Thyroid gland (tissue), 4 donors: Measurements from ENCODE around the gene CDH22. TPM values are rescaled to one million over a fixed set of nuclear protein-coding genes. Genes with fewer than 3 reads are reported as not detected.

Source experiments
- DNase-seq, 2 donors: peaks; one replicate each; pipeline ENCODE4 v3.0.0-alpha.2; 2019
- H3K27ac ChIP-seq, 3 donors: fragments of 200-600 bp; sonication (generic); 1 replicate in 2 of 3; 2 replicates in 1 of 3; pipeline ENCODE4 v1.5.1; 2016 to 2019; ENCODE audit warnings: mild to moderate bottlenecking in 1 of 3, moderate library complexity in 1 of 3
- H3K27me3 ChIP-seq: fragments of 200-600 bp; sonication (generic); one replicate; pipeline ENCODE4 v1.5.1; 2019
- H3K36me3 ChIP-seq, 2 donors: fragments of 200-600 bp; sonication (generic); one replicate each; pipeline ENCODE4 v1.5.1; 2016 to 2019
- H3K4me1 ChIP-seq, 2 donors: fragments of 200-600 bp; sonication (generic); one replicate each; pipeline ENCODE4 v1.5.1; 2017 to 2019
- H3K4me3 ChIP-seq, 3 donors: fragments of 200-600 bp; sonication (generic); replicated peaks in 1 of 3; 1 replicate in 2 of 3; 2 replicates in 1 of 3; pipeline ENCODE4 v1.5.1; 2016; ENCODE audit warnings: mild to moderate bottlenecking in 1 of 3
- H3K9me3 ChIP-seq: fragments of 200-600 bp; sonication (generic); one replicate; pipeline ENCODE4 v1.5.1; 2017
- POLR2A ChIP-seq, 2 donors: fragments of 450-650 bp; IDR thresholded peaks; one replicate each; pipeline ENCODE4 v1.6.1; 2017; ENCODE audit warnings: antibody characterized with exemption in 2 of 2, mild to moderate bottlenecking in 2 of 2, moderate library complexity in 1 of 2
- WGBS, 2 donors: methylation state at CpG; one replicate each; pipeline ENCODE4 v1.1.5; 2017; 5-methylcytosine and 5-hydroxymethylcytosine counted together
- intact Hi-C: fragments of 100-400 bp; cut with DNase I; formaldehyde crosslinking; loops from one replicate; pipeline ENCODE4 v1.15.1; 2023
- total RNA-seq, 4 donors: library from RNA; depleted of rRNA; stranded (reverse); fragments of >200 nt; gene quantifications; one replicate each; pipeline ENCODE4 v1.2.3, GENCODE V29; 2016
- TF ChIP-seq, protein P1 (sequence below), 6 experiments: fragments of 200-600 bp in 3 of 6; fragments of 450-650 bp in 3 of 6; sonication (generic) in 3 of 6; IDR thresholded peaks; one replicate each; pipeline ENCODE4 v1.5.1; 2016 to 2019; ENCODE audit warnings: antibody characterized with exemption in 6 of 6, mild to moderate bottlenecking in 2 of 6, inconsistent platforms in 1 of 6, moderate library complexity in 1 of 6

Gene CDH22
- total RNA-seq, 4 donors from 2014 or later: 0.38 to 3.0 (median 1.2) TPM

DNA sequence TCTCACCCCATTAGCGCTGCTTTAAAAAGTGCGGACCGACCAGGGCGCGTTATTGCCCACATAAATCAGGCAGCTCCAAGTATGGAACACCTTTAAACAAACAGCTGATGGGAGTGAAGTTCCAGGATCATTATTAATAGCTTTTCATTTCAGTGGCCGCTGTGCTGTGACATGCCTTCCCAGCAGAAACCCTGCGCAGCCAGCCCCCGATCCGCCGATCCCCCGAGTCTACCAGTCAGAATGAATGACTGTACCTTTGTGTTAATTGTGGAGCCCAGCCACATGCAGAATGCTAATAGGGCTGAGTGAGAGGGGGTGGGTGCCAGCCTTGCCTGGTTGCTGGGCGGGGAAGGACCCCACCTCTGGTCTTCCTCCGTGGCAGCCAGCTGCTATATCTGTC, 21.9 kb downstream of the CDH22 start:
- no peak for DNase-seq
- intact Hi-C loops: no loop called here
- H3K9me3 ChIP-seq: no peaks in the 10 kb centered on the region
- H3K27ac ChIP-seq: no peak overlapping the region
- WGBS, 2 donors: 53 to 58% methylated on average over 13 of the region's 13 CpGs
- no peaks in the 10 kb centered on the region for H3K36me3 ChIP-seq
- TF ChIP-seq, protein P1, sequence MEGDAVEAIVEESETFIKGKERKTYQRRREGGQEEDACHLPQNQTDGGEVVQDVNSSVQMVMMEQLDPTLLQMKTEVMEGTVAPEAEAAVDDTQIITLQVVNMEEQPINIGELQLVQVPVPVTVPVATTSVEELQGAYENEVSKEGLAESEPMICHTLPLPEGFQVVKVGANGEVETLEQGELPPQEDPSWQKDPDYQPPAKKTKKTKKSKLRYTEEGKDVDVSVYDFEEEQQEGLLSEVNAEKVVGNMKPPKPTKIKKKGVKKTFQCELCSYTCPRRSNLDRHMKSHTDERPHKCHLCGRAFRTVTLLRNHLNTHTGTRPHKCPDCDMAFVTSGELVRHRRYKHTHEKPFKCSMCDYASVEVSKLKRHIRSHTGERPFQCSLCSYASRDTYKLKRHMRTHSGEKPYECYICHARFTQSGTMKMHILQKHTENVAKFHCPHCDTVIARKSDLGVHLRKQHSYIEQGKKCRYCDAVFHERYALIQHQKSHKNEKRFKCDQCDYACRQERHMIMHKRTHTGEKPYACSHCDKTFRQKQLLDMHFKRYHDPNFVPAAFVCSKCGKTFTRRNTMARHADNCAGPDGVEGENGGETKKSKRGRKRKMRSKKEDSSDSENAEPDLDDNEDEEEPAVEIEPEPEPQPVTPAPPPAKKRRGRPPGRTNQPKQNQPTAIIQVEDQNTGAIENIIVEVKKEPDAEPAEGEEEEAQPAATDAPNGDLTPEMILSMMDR (IDR thresholded peaks at IDR 0.05): no peak
- no peak for TF ChIP-seq POLR2A (IDR thresholded peaks at IDR 0.05)
- H3K27me3 ChIP-seq: no peaks in the 10 kb centered on the region
- no peak overlapping the region for H3K4me3 ChIP-seq
- no peaks in the 10 kb centered on the region for H3K4me1 ChIP-seq

DNA sequence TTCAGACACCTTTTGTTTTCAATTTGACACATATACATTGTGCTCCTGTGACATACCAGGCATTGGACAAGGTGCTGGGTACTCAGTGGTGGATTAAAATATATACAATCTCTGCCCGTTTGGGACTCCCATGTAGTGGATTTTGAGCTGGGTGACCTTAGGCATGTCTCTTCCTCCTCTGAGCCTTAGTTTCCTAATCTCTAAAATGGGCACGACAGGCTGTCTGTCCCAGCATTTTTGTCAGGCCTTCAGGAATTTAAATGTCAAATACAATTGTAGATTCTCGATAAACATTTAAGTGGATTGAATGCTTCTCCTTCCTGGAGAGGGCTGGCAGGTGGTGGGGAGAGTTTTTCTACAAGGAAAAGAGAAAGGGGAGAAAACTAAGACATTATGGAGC, 22.6 kb downstream of the CDH22 start:
- TF ChIP-seq, protein P1 (IDR thresholded peaks at IDR 0.05): no peak
- TF ChIP-seq POLR2A (IDR thresholded peaks at IDR 0.05): no peak
- Histone ChIP-seq H3K9me3 (no peaks in the 10 kb centered on the region), H3K4me3 (no peak overlapping the region), H3K27ac (no peak overlapping the region), H3K36me3 (no peaks in the 10 kb centered on the region), H3K27me3 (no peaks in the 10 kb centered on the region), H3K4me1 (no peaks in the 10 kb centered on the region)
- 64 to 73% methylated on average over 3 of the region's 3 CpGs for WGBS, 2 donors
- no peak for DNase-seq
- intact Hi-C loops: no loop called here

DNA sequence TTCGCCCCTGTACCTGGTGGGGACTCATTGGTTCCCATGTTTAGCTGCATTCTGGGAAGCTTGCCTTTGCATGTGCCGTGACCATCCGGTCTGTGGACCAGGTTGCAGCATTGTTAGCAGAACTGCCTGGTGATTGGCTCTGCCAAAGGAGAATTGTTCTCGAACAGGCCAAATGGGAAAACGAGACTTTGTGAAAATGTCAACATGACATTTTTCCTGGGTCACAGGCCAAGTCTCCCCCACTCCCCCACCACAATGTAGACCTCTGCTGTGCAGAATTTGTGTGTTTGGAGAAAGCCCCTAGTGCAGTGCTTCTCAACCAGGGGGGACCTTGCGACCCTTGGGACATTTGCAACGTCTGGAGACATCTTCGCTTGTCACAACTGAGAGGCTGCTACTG, 23.2 kb downstream of the CDH22 start:
- intact Hi-C loops: no loop called here
- DNase-seq: no peak
- no peaks in the 10 kb centered on the region for H3K9me3 ChIP-seq
- TF ChIP-seq, protein P1 (IDR thresholded peaks at IDR 0.05): no peak
- no peak for TF ChIP-seq POLR2A (IDR thresholded peaks at IDR 0.05)
- no peaks in the 10 kb centered on the region for H3K36me3 ChIP-seq
- H3K4me3 ChIP-seq: no peak overlapping the region
- WGBS, 2 donors: 65 to 72% methylated on average over 8 of the region's 8 CpGs
- no peaks in the 10 kb centered on the region for H3K4me1 ChIP-seq
- H3K27ac ChIP-seq: no peak overlapping the region
- H3K27me3 ChIP-seq: no peaks in the 10 kb centered on the region

DNA sequence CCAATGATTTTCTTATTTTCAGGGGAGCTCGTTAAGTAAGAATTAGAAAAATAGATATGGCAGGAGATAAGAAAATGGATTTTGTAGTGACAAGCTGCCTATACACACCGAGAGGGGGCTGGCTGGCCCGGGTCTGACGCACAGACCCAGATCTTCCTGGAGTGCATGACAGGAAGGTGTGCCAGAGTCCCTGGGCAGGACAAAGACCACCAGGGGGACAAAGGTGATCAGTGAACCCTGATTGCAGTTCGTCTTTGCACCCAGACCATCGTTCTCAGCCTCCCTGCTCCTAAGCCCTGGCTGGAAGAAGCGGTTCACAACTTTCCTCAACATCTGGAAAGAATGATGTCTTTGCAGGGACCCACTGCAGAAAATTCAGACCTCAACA, 24.3 kb downstream of the CDH22 start:
- intact Hi-C loops: no loop called here
- H3K27me3 ChIP-seq: no peaks in the 10 kb centered on the region

DNA sequence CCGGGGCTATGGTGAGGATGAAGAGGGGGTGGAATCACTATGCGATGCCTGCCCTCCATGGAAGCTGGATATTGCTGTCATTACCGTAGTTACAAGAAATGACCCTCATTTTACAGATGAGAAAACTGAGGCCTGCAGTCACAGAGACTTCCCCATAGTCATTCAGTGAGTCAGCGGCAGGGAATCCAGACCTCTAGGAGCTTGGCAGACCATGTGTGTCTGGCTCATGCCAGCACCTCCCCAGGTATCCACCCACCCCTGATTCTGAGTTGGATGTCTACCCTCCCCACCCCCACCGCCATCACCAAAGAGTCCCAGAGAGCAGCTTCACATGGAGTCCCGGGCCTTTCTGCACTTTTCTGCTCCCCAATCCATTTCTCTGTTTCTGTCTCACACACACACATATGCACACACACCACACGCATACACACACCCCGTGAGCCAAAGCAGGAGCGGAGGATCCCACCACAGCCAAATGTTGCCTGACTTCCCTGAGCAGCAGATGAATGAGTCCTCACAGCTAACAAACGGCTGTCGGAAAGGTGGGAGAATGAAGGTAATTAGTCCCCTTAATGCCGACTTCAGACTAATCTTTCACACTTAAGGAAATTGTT, 24.8 kb downstream of the CDH22 start:
- no peak for TF ChIP-seq POLR2A (IDR thresholded peaks at IDR 0.05)
- TF ChIP-seq, protein P1 (IDR thresholded peaks at IDR 0.05): no peak
- intact Hi-C loops: no loop called here
- DNase-seq: no peak
- 64 to 68% methylated on average over 12 of the region's 12 CpGs for WGBS, 2 donors
- Histone ChIP-seq H3K9me3 (no peaks in the 10 kb centered on the region), H3K36me3 (no peaks in the 10 kb centered on the region), H3K4me1 (no peaks in the 10 kb centered on the region), H3K27ac (no peak overlapping the region), H3K4me3 (no peak overlapping the region), H3K27me3 (no peaks in the 10 kb centered on the region)

More for the DNA sequence above, 24.3 kb downstream of the CDH22 start:
- DNase-seq: no peak
- WGBS, 2 donors: 32 to 35% methylated on average over 7 of the region's 7 CpGs
- Histone ChIP-seq H3K4me1 (no peaks in the 10 kb centered on the region), H3K36me3 (no peaks in the 10 kb centered on the region), H3K4me3 (no peak overlapping the region), H3K9me3 (no peaks in the 10 kb centered on the region), H3K27ac (no peak overlapping the region)
- TF ChIP-seq, protein P1 (IDR thresholded peaks at IDR 0.05): no peak
- TF ChIP-seq POLR2A (IDR thresholded peaks at IDR 0.05): no peak
